Left ventricle myocardium inferior (tissue), 1 donor: Measurements from ENCODE around the gene MMEL1. TPM values are rescaled to one million over a fixed set of nuclear protein-coding genes. Genes with fewer than 3 reads are reported as not detected.
"Not testable (repeated sequence)": the region's sequence is repeated elsewhere in the genome, so short reads cannot be mapped to it uniquely, and the experiment has no call there.

Experiments used
- DNase-seq: peaks from one replicate; pipeline ENCODE4 v3.0.0-alpha.2; 2020
- H3K27ac ChIP-seq: fragments of 200-600 bp; replicated peaks from 2 replicates; pipeline ENCODE4 v1.8.0; 2021
- H3K27me3 ChIP-seq: fragments of 200-600 bp; 2 replicates; pipeline ENCODE4 v1.8.0; 2021; ENCODE audit warnings: low read depth
- H3K36me3 ChIP-seq: fragments of 200-600 bp; 2 replicates; pipeline ENCODE4 v1.8.0; 2021
- H3K4me1 ChIP-seq: fragments of 200-600 bp; 2 replicates; pipeline ENCODE4 v1.8.0; 2021
- H3K4me3 ChIP-seq: fragments of 200-600 bp; 2 replicates; pipeline ENCODE4 v1.8.0; 2021; ENCODE audit warnings: mild to moderate bottlenecking, moderate library complexity
- H3K9me3 ChIP-seq: fragments of 200-600 bp; replicated peaks from 2 replicates; pipeline ENCODE4 v1.8.0; 2021
- intact Hi-C: fragments of 100-400 bp; cut with micrococcal nuclease; formaldehyde crosslinking; loops from one replicate; pipeline ENCODE4 v1.11.0; 2022
- total RNA-seq: library from RNA; stranded (reverse); fragmentation: NEBNext Ultra II Directional; extraction: Animal tissue kit (Norgen Biotek cat#: 25700); gene quantifications from one replicate; pipeline ENCODE4 v1.2.1, GENCODE V29; 2021
- TF ChIP-seq, protein P1 (sequence below): fragments of 200-600 bp; IDR thresholded peaks from 2 replicates; pipeline ENCODE4 v1.8.0; 2021; ENCODE audit warnings: antibody characterized with exemption, mild to moderate bottlenecking, borderline replicate concordance
- donor health status: DM: no; HTN: yes; CAD: no; lungs with severe emphysema.

Gene MMEL1
- total RNA-seq, 1 donor from 2014 or later = 0.82 TPM

GRCh38 chr1:2582391-2582790, 50.4 kb downstream of the MMEL1 start:
- peaks cover 21% of the 10 kb centered on the region for H3K27me3 ChIP-seq
- no peak overlapping the region for H3K4me3 ChIP-seq
- no peak for DNase-seq
- intact Hi-C loops = no loop called here
- H3K4me1 ChIP-seq = peaks cover 51% of the 10 kb centered on the region
- no peaks in the 10 kb centered on the region for H3K9me3 ChIP-seq
- no peaks in the 10 kb centered on the region for H3K36me3 ChIP-seq
- no peak overlapping the region for H3K27ac ChIP-seq
- TF ChIP-seq, protein P1, sequence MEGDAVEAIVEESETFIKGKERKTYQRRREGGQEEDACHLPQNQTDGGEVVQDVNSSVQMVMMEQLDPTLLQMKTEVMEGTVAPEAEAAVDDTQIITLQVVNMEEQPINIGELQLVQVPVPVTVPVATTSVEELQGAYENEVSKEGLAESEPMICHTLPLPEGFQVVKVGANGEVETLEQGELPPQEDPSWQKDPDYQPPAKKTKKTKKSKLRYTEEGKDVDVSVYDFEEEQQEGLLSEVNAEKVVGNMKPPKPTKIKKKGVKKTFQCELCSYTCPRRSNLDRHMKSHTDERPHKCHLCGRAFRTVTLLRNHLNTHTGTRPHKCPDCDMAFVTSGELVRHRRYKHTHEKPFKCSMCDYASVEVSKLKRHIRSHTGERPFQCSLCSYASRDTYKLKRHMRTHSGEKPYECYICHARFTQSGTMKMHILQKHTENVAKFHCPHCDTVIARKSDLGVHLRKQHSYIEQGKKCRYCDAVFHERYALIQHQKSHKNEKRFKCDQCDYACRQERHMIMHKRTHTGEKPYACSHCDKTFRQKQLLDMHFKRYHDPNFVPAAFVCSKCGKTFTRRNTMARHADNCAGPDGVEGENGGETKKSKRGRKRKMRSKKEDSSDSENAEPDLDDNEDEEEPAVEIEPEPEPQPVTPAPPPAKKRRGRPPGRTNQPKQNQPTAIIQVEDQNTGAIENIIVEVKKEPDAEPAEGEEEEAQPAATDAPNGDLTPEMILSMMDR = no peak

DNA sequence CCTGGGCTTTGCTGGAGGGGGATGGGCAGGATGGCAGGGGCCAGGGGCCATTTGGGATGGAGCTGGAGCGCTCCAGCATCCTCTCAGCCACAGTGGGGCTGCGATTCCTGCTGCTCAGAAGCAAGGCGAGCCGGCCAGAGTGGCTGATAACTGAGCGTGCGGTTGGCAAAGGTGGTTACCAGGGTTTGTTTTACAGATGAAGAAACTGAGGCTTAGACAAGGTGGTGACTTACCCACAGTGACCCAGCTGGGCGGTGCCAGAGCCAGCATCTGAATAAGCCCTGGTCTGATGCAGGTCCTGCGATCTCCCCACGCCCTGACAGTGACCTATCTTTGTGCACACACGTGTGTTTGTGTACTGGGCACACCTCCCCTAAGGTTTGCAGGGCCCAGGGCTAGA, 52.1 kb downstream of the MMEL1 start:
- DNase-seq = no peak
- Histone ChIP-seq H3K9me3 (no peaks in the 10 kb centered on the region), H3K4me1 (peaks cover 53% of the 10 kb centered on the region), H3K36me3 (no peaks in the 10 kb centered on the region), H3K4me3 (no peak overlapping the region), H3K27me3 (peaks cover 21% of the 10 kb centered on the region), H3K27ac (no peak overlapping the region)
- TF ChIP-seq, protein P1 = no peak
- intact Hi-C loops = no loop called here

GRCh38 chr1:2578758-2579118, 54.1 kb downstream of the MMEL1 start:
- DNase-seq = no peak
- Histone ChIP-seq H3K27me3 (peaks cover 21% of the 10 kb centered on the region), H3K9me3 (peaks cover 3% of the 10 kb centered on the region), H3K27ac (peak overlapping the region; percentile 94), H3K4me3 (peak overlapping the region; percentile 49), H3K36me3 (no peaks in the 10 kb centered on the region), H3K4me1 (peaks cover 41% of the 10 kb centered on the region)
- intact Hi-C loops = no loop called here
- TF ChIP-seq, protein P1 = no peak

DNA sequence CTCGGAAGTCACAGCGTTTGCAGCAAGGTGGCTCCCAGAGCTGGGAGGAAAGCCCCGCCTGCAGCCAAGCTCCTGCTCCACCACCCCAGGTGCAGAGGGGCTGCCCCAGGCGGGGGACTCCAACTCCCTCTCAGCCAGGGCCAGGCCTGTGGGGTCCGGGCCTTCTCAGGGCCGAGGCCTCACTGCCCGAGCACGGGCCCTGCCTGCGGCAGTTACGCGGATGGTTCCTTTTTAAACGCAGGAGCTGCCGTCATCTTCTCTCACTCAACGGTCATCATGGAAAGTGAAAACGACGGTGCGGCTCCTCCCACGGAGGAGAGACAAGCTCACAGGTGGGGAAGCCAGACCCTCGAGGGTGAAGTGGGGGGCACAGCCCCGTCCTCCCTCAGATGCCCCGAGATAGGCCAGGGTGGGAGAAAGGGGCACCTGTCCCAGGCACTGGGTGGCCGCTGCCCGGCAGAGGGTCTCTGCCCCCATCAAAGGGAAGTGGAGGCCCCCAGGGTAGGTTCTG, 55.2 kb downstream of the MMEL1 start:
- H3K36me3 ChIP-seq, intact Hi-C loops, DNase-seq: not testable (repeated sequence)
- Histone ChIP-seq H3K4me3 (peak overlapping the region; percentile 49), H3K9me3 (peaks cover 12% of the 10 kb centered on the region), H3K27ac (peak overlapping the region; percentile 94), H3K4me1 (peaks cover 41% of the 10 kb centered on the region), H3K27me3 (peaks cover 21% of the 10 kb centered on the region)

DNA sequence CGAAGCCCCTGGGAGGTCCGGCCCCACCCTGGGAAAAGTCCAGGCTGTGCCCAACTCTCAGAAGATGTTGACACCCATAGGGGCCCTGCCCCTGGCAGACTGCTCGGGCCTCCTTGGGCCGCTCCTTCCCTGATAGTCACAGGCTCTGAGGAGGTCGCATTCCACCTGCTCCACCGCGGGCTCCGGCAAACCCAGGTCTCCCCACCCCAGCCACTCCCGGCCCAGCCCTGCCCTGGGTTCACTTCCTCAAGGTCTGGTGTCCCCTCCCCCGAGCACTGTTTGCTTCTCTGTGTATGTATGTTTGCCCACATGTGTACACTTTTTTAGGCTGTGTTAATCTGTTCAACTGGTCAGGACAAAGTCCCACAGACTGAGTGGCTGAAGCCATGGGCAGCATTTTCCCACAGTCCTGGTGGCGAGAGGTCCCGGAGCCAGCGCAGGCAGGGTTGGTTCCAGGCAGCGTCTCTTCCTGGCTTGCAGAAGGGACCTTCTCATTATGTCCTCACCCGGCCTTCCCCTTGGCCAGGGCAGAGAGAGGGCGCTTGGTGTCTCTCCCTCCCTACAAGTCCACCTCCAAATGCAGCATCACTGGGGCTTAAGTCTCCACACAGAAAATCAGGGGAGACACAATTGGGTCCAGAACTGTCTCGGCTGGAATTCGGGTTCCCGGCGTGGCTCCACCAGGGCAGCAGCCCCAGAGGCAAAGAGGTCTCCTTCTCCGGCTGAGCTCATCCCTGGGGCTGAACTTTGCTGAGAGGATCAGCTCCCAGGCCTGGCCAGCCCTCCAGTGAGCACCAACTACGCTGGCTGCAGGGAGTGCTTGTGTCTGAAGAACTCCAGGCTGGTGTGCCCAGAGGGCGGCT, 56.8 kb downstream of the MMEL1 start:
- H3K4me3 ChIP-seq = peak overlapping the region; percentile 30
- TF ChIP-seq, protein P1 = no peak
- no peaks in the 10 kb centered on the region for H3K36me3 ChIP-seq
- peaks cover 12% of the 10 kb centered on the region for H3K9me3 ChIP-seq
- peak overlapping the region; percentile 91 for H3K27ac ChIP-seq
- DNase-seq = no peak
- H3K4me1 ChIP-seq = peaks cover 34% of the 10 kb centered on the region
- H3K27me3 ChIP-seq = peaks cover 21% of the 10 kb centered on the region
- intact Hi-C loops = no loop called here

DNA sequence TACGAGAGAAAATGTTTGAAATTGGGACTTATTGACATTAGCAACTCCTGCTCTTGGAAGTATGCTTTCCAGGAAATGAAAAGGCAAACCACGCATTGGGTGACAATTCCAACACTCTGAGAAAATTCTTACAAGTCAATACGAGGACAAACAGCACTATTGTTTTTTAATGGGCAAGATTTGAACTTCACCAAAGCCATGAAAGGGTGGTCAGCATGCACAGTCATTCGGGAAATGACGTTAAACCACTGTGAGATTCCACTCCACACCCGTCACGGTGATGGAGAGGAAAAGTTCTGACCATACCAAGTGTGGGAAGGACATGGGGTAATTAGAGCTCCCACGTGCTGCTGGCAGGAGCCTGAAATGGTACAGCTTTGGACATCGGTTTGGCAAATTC, 58.5 kb downstream of the MMEL1 start:
- H3K9me3 ChIP-seq = peaks cover 12% of the 10 kb centered on the region
- H3K4me3 ChIP-seq = no peak overlapping the region
- DNase-seq = no peak
- H3K27me3 ChIP-seq = peaks cover 5% of the 10 kb centered on the region
- H3K27ac ChIP-seq = no peak overlapping the region
- no peaks in the 10 kb centered on the region for H3K36me3 ChIP-seq
- H3K4me1 ChIP-seq = peaks cover 33% of the 10 kb centered on the region
- intact Hi-C loops = no loop called here
- TF ChIP-seq, protein P1 = no peak
